HG03520 (cell line): ENCODE measurements around the gene SYNE3.

Source experiments
- ATAC-seq: cut with Tn5 transposase; IDR thresholded peaks from one replicate; pipeline ENCODE4 v1.9.1; 2021; ENCODE audit warnings: mild to moderate bottlenecking, moderate library complexity; ENCODE audit not compliant: unreplicated experiment

The SYNE3 gene

DNA sequence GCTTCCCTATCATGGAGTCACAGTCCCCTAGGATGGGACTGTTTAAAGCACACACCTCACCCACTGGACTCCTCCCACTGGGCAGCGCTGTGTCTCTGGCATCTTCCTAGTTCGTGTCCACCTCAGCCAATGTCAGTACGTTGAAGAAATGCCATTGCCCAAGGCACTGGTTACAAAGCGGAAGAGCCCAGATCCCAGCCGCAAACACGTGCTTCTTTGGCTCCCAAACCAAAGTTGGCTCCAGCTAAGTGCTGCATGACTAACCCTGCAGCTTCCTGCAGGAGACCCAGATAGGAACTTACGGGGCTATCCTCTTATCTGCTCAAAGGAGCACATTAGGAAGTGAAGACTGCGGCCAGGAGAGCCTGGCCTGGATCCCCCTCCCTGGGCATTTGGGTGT lies 9.3 kb downstream of the SYNE3 start:
- no peak for ATAC-seq

GRCh38 chr14:95505030-95505589 lies 11.3 kb downstream of the SYNE3 start:
- ATAC-seq: no peak

DNA sequence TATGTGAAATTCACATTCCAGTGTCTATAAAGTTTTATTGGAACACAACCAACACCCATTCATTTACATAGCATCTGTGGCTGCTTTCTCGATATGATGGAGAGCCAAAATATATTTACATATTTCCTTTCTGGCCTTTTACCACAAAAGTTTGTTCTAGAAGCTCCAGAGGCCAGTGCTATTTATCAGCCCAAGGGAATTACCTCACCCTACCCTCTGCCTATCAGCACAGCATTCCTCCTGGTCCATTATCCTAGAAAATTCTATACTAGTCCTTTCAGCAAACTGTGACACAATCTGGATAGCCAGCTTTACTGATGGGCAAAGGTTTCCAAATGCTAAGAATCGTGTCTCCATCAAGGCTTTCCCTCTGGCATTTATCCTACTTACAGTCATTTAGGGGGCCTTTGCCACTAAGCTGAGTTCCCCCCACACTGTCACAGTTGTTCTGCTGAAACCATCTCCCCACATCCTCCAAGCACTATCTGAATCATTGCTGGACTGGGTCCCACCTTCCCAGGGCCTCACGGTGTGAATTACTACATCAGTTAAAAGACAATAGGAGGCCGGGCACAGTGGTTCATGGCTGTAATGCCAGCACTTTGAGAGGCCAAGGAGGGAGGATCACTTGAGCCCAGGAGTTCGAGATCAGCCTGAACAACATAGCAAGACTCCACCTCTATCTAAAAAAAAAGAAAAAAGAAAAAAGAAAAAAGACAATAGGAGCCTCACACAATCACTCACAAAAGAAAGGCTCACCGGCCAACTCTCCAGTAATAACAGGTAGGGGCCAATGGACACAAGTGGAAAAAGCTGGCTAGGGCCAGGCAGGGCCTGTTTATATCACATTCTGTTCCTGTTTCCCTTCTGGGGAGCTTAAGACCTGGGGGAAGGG lies 12.1 kb downstream of the SYNE3 start:
- no peak for ATAC-seq

DNA sequence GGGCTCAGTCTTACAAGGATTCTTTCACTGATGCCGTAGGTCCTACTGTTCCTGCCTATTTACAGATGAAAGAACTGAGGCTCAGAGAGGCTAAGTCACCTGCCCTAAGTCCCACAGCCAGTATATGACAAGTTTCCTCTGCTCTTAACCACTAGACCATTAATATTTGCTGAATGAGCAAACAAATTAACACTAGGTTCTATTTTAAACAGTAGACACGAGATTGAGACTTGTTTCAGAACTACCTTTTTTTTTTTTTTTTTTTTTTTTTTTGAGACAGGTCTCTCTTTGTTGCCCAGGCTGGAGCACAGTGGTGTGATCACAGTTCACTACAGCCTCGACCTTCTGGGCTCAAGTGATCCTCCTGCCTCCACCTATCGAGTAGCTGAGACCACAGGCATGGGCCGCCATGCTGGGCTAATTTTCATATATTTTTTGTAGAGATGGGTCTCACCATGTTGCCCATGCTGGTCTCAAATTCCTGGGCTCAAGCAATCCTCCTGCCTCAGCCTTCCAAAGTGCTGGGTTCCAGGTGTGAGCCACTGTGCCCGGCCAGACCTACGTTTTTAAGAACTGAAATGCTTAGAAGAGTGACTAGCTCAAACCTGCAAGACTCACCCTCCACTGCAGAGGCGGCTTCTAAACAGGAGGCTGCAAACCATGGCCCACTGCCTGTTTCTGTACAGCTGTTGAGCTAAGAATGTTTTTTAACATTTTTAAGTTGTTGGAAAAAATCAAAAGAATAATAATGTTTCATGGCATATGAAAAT lies 12.9 kb downstream of the SYNE3 start:
- peak; percentile 62 for ATAC-seq

GRCh38 chr14:95502381-95502950 lies 14.0 kb downstream of the SYNE3 start:
- no peak for ATAC-seq

GRCh38 chr14:95500772-95501401 lies 15.6 kb downstream of the SYNE3 start:
- ATAC-seq: no peak

DNA sequence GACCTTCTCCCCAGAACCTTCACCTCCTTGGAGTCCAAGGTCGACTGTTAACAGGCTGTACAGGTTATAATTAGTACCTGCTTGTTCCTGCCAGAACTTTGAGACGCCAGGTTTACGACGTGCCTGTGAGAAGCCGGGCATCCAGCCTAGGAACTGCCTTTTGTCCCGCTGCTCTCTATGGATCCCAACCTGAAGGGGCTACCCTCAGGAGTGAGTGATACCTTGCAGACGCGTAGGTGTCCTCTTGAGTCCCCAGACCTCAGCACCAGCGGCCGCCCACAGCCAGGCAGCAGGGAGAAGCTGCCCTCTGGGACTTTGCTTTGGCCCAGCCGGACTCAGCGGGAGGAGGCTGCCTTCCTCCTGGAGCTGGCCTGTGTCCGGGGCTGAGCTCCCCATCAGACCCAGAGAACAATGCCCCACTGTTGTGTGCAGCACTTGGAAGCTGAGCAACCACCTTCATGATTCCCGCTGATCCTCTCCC lies 16.2 kb downstream of the SYNE3 start:
- no peak for ATAC-seq

DNA sequence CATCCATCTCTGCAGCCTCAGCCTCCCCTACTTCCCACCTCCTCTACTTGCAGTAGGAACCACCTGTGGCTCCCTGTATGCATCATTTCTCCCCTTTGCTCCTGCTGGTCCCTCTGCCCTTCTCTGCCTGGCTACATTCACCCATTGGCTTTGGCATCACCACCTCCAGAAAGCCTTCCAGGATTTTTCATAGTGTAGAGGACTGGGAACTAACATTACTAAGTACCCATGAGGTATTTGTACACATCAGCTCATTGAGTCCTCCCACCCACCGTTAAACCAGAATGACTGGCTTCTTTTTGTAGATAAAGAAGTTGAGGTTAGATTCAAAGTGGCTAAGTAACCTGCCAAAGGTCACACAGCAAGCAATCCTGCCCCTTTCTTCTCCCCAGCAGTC lies 17.1 kb downstream of the SYNE3 start:
- ATAC-seq: no peak

DNA sequence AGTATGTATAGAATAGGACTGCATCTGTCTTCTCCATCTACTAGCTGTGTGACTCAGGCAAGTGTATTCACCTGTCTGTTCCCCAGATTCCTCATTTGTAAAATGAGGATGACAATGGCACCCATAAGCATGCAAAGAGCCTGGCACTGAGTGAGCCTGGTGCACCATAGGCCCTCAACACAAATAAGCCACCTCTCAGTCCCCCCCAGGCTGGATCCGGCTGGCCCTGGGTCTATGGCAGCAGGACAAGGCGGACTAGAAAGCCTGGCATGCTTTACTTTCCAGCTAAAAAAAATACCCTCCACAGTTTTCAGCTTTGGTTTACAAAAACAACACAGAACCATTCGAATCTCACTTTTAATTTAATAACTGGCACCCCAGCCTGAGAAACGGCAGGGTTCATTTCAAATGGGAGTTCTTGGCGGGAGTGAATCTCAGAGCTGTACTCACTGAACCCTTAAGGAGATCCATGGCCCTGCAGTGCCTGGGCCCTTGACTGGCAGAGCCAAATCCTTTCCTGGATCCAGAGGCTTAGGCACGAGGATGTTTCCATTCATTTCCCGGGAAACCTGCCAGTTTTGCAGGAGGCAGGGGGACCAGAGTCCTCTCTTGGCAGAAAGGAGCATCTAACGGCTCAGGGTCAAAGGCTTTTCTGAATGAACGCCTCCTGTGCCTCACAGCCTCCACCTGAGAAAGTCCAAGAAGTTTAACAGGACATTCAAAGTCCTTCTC lies 17.7 kb downstream of the SYNE3 start:
- ATAC-seq: no peak

GRCh38 chr14:95497561-95498011 lies 18.9 kb downstream of the SYNE3 start:
- ATAC-seq: no peak

DNA sequence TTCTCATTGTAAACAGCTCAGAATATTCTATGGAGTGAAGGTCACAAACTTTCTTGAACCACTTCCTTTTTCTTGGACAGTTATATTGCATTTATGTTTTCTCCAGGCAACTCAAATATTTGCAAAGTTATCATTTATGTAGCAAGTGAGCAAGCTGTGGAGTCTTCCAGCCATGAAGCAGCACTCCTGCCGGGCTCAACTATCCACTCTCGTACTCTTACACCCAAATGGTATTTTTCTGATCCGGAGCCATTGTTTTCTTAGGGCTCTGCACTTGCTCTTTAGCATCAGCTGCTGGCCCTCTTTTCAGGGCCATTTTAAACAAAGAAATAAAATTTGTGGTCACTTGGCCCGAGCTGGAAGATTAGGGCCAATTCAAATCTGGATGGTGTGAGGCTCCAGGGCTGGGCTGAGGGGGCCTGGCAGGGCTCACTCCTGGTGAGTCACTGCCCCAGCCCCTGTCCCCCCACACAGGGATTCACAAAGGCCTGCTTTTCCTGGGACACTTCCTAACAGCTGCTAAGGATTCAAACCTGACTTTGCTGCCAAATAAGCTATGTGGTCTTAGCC lies 19.7 kb downstream of the SYNE3 start:
- ATAC-seq: no peak

GRCh38 chr14:95496111-95496681 lies 20.3 kb downstream of the SYNE3 start:
- ATAC-seq: no peak

DNA sequence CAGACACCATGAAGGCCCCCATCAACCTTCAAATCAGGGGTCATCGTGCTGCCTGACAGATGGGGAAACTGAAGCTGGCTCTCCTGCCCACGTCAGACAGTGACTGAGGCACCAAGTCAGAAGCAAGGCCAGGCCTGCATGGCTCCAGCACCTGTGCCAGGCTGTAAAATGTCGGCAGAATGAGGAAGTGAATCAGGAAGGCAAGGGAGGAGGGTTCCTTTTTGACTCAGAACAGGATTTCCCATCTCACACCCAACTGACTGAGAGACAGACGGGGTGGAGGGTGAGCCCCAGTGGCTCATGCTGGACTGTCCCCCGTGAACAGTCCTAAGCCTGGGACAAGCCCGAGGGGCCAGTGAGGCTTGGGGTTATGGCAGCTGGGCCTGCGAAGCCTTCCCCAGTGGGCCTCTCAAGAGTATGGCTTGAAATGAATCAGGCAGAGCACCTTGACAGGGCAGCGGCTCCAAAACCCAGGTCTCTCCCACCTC lies 20.9 kb downstream of the SYNE3 start:
- peak; percentile 87 for ATAC-seq

DNA sequence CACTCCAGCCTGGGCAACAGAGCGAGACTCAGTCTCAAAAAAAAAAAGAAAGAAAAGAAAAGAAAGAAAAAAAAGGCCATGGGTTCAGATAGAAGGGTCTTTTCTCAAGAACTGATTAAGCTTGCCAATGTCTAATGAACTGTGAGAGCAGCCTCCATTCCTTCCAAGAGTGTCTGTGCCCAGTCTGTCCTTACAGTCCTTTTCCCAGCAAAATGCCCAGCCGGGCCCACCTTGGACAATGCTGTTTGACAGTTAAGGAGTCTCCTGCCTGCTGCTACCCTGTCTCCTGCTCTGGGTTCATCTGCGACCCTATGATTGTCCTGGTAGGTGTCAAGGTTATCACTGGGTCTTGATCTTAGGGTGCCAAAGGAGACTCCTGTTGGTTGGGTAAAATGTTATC lies 21.4 kb downstream of the SYNE3 start:
- ATAC-seq: no peak

DNA sequence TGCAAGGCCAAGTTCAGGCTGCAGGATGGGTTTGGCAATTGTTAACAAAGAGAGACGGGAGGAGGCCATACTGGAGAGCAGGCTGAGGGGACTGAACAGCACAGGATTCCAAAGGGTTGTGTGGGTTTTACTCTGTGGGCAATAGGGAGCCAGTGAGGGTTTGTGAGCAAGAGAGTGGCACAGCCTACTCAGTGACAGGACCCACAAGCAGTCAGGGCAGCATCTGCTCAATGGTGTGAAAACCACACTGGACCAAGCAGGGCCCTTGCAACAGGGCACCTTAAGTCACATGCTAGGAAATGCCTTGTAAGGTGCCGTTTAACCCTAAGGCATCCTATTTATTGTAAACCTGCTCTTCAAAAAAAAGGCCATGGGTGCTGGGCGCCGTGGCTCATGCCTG lies 22.0 kb downstream of the SYNE3 start:
- ATAC-seq: no peak

GRCh38 chr14:95493976-95494375 lies 22.5 kb downstream of the SYNE3 start:
- no peak for ATAC-seq

DNA sequence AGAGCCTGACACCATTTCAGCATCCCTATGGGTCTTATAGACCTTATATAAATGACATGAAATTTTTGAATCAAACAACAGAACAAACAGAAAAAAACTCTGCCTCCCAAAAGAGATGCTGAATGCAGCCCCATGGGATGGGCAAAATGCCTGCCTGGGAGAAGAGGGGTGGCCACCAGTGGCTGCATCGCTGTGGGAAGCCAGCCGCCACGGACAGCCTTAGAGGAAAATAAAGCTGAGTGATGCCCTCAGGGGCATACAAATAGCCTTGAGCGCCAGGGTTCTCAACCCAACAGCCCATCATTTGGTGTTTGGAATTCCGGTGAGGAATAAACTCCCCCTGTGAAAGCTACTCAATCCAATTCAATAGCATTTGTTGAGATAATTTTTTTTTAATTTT lies 22.9 kb downstream of the SYNE3 start:
- no peak for ATAC-seq

GRCh38 chr14:95491936-95492608 lies 24.4 kb downstream of the SYNE3 start:
- no peak for ATAC-seq
